H1 (cell line): ENCODE data around the gene THOP1. TPM values are rescaled to one million over a fixed set of nuclear protein-coding genes. Genes with fewer than 3 reads are reported as not detected.

Experiments
- CTCF ChIA-PET: fragments of 300-600 bp; sonication (Branson Sonifier 250); formaldehyde crosslinking; loops from one replicate; lab custom pipeline; 2021; ENCODE audit not compliant: partially characterized antibody; lab: Charles Lee
- POLR2A ChIA-PET: fragments of 300-600 bp; sonication (Branson Sonifier 250); formaldehyde crosslinking; loops from one replicate; lab custom pipeline; 2021; ENCODE audit warnings: inconsistent platforms; ENCODE audit not compliant: partially characterized antibody; lab: Charles Lee
- DNase-seq, 2 experiments: peaks; one replicate each; pipeline versions ENCODE4 v3.0.0 to v3.0.0-alpha.2; 2010 to 2022; ENCODE audit warnings: low spot score in 2 of 2, low read depth in 1 of 2, mixed read lengths in 1 of 2
- FAIRE-seq: peaks from 2 replicates; lab custom pipeline; 2011; peaks lifted over from hg19 to GRCh38; lab: Jason Lieb, UNC
- H2AFZ ChIP-seq: 2 replicates; pipeline ENCODE4 v1.8.1; 2012; ENCODE audit warnings: low read length, inconsistent platforms
- H2AK5ac ChIP-seq: 2 replicates; pipeline ENCODE4 v1.6.1; 2013; ENCODE audit warnings: low read depth, low read length
- H2BK120ac ChIP-seq: replicated peaks from 2 replicates; pipeline ENCODE3; 2013; ENCODE audit warnings: low read depth, low read length, inconsistent platforms
- H2BK12ac ChIP-seq: 2 replicates; pipeline ENCODE4 v1.6.1; 2013; ENCODE audit warnings: low read depth, low read length
- H2BK15ac ChIP-seq: 2 replicates; pipeline ENCODE4 v1.6.1; 2013; ENCODE audit warnings: low read length
- H2BK20ac ChIP-seq: 2 replicates; pipeline ENCODE4 v1.6.1; 2013; ENCODE audit warnings: low read length
- H2BK5ac ChIP-seq: 2 replicates; pipeline ENCODE4 v1.6.1; 2013; ENCODE audit warnings: low read depth, low read length
- H3K14ac ChIP-seq: 2 replicates; pipeline ENCODE4 v1.6.1; 2013; ENCODE audit warnings: inconsistent platforms; ENCODE audit not compliant: insufficient read length
- H3K18ac ChIP-seq: 2 replicates; pipeline ENCODE4 v1.6.1; 2013; ENCODE audit warnings: low read length; ENCODE audit errors: extremely low read depth
- H3K23ac ChIP-seq: 2 replicates; pipeline ENCODE4 v1.6.1; 2013; ENCODE audit warnings: inconsistent platforms; ENCODE audit not compliant: insufficient read length
- H3K23me2 ChIP-seq: 2 replicates; pipeline ENCODE4 v1.6.1; 2013; ENCODE audit warnings: low read depth, low read length
- H3K27ac ChIP-seq: 2 replicates; pipeline ENCODE4 v1.6.1; 2011; ENCODE audit warnings: low read depth, low read length, inconsistent platforms
- H3K27me3 ChIP-seq, 4 experiments: replicated peaks in 1 of 4; 1 replicate in 1 of 4; 2 replicates in 3 of 4; pipeline versions ENCODE4 v1.6.1 to v1.8.1; 2011 to 2013; ENCODE audit warnings: low read length in 3 of 4, mild to moderate bottlenecking in 3 of 4, inconsistent platforms in 2 of 4, mixed read lengths in 2 of 4, moderate library complexity in 1 of 4; ENCODE audit not compliant: control insufficient read depth in 3 of 4, insufficient read depth in 3 of 4; ENCODE audit errors: extremely low read depth in 1 of 4
- H3K36me3 ChIP-seq, 4 experiments: 2 replicates each; pipeline versions ENCODE4 v1.6.1 to v1.8.1; 2011 to 2013; ENCODE audit warnings: mild to moderate bottlenecking in 4 of 4, low read length in 3 of 4, moderate library complexity in 2 of 4, control low read depth in 1 of 4, inconsistent platforms in 1 of 4; ENCODE audit not compliant: insufficient read depth in 4 of 4, control insufficient read depth in 2 of 4
- H3K4ac ChIP-seq: replicated peaks from 2 replicates; pipeline ENCODE3; 2013; ENCODE audit warnings: low read length, low read depth, mixed read lengths, inconsistent platforms; ENCODE audit not compliant: insufficient read length
- H3K4me1 ChIP-seq, 4 experiments: replicated peaks in 1 of 4; 1 replicate in 1 of 4; 2 replicates in 3 of 4; pipeline versions ENCODE4 v1.6.1 to v1.8.1; 2011 to 2013; ENCODE audit warnings: low read length in 3 of 4, inconsistent platforms in 2 of 4, mixed read lengths in 1 of 4; ENCODE audit not compliant: insufficient read depth in 4 of 4, control insufficient read depth in 3 of 4
- H3K4me2 ChIP-seq, 2 experiments: 2 replicates each; pipeline versions ENCODE4 v1.6.1 to v1.8.1; 2011 to 2013; ENCODE audit warnings: low read depth in 2 of 2, low read length in 2 of 2, control low read depth in 1 of 2, inconsistent platforms in 1 of 2, mild to moderate bottlenecking in 1 of 2; ENCODE audit not compliant: insufficient read depth in 1 of 2
- H3K4me3 ChIP-seq, 4 experiments: fragments of 200-600, 300-600 bp in 1 of 4; sonication (generic), shearing (Covaris generic), sonication (Bioruptor Twin) in 1 of 4; 2 replicates each; pipeline versions ENCODE4 v1.5.1 to v1.8.1; 2011 to 2016; ENCODE audit warnings: low read length in 4 of 4, low read depth in 3 of 4, control low read depth in 2 of 4, inconsistent platforms in 2 of 4, mild to moderate bottlenecking in 2 of 4, mixed read lengths in 1 of 4, moderate library complexity in 1 of 4; ENCODE audit not compliant: insufficient read depth in 2 of 4; ENCODE audit errors: extremely low read depth in 1 of 4
- H3K56ac ChIP-seq: replicated peaks from 2 replicates; pipeline ENCODE3; 2013; ENCODE audit warnings: low read depth, mild to moderate bottlenecking, mixed read lengths, low read length, inconsistent platforms; ENCODE audit not compliant: insufficient read length
- H3K79me1 ChIP-seq: 2 replicates; pipeline ENCODE4 v1.6.1; 2013; ENCODE audit warnings: low read depth, low read length, control low read depth
- H3K79me2 ChIP-seq, 2 experiments: 2 replicates each; pipeline versions ENCODE4 v1.6.1 to v1.8.1; 2012 to 2013; ENCODE audit warnings: low read length in 2 of 2, mild to moderate bottlenecking in 2 of 2, inconsistent platforms in 1 of 2; ENCODE audit not compliant: insufficient read depth in 2 of 2, control insufficient read depth in 1 of 2
- H3K9ac ChIP-seq, 4 experiments: replicated peaks in 1 of 4; 1 replicate in 1 of 4; 2 replicates in 3 of 4; pipeline versions ENCODE4 v1.6.1 to v1.8.1; 2011 to 2013; ENCODE audit warnings: low read depth in 3 of 4, low read length in 3 of 4, control low read depth in 2 of 4, mild to moderate bottlenecking in 2 of 4, moderate library complexity in 2 of 4, inconsistent platforms in 1 of 4; ENCODE audit errors: extremely low read depth in 1 of 4
- H3K9me3 ChIP-seq, 2 experiments: 2 replicates each; pipeline versions ENCODE4 v1.6.1 to v1.8.1; 2012 to 2013; ENCODE audit warnings: mild to moderate bottlenecking in 2 of 2, moderate library complexity in 2 of 2, control low read depth in 1 of 2, inconsistent platforms in 1 of 2, low read depth in 1 of 2, low read length in 1 of 2, mixed read lengths in 1 of 2; ENCODE audit not compliant: insufficient read depth in 2 of 2
- H4K20me1 ChIP-seq, 2 experiments: replicated peaks in 1 of 2; 2 replicates each; pipeline versions ENCODE3 to v1.8.1; 2011 to 2013; ENCODE audit warnings: inconsistent platforms in 2 of 2, low read length in 2 of 2, mild to moderate bottlenecking in 1 of 2; ENCODE audit not compliant: insufficient read depth in 2 of 2, control insufficient read depth in 1 of 2
- H4K5ac ChIP-seq: 2 replicates; pipeline ENCODE4 v1.6.1; 2013; ENCODE audit warnings: low read length, low read depth, mixed read lengths, inconsistent platforms; ENCODE audit not compliant: insufficient read length
- H4K8ac ChIP-seq: 2 replicates; pipeline ENCODE4 v1.8.0; 2013; ENCODE audit warnings: mild to moderate bottlenecking, moderate library complexity, low read length, inconsistent platforms; ENCODE audit not compliant: insufficient read depth; ENCODE audit errors: extremely low read depth
- H4K91ac ChIP-seq: replicated peaks from 2 replicates; pipeline ENCODE3; 2013; ENCODE audit warnings: low read length, mixed read lengths, inconsistent platforms; ENCODE audit not compliant: insufficient read length
- HDAC6 ChIP-seq: IDR thresholded peaks from one replicate; pipeline ENCODE4 v1.7.1; 2012; ENCODE audit warnings: low read depth, mild to moderate bottlenecking, inconsistent platforms, low read length, moderate library complexity
- JUND ChIP-seq: IDR thresholded peaks from 2 replicates; pipeline ENCODE4 v1.6.1; 2011; ENCODE audit warnings: mild to moderate bottlenecking, improper control_type of control experiment, low read length
- RBBP5 ChIP-seq: IDR thresholded peaks from 2 replicates; pipeline ENCODE4 v1.7.1; 2012; ENCODE audit warnings: low read depth, mild to moderate bottlenecking, inconsistent platforms, low read length, moderate library complexity, borderline replicate concordance
- SAP30 ChIP-seq: fragments of 300-600 bp; sonication (generic); IDR thresholded peaks from 2 replicates; pipeline ENCODE4 v1.7.1; 2012; ENCODE audit warnings: low read length, moderate library complexity, mild to moderate bottlenecking, inconsistent platforms; ENCODE audit not compliant: insufficient read depth, insufficient replicate concordance
- TAF7 ChIP-seq: optimal IDR thresholded peaks from 2 replicates; pipeline ENCODE3; 2011; ENCODE audit warnings: low read depth, mild to moderate bottlenecking, inconsistent platforms, low read length, moderate library complexity, borderline replicate concordance
- YY1 ChIP-seq: IDR thresholded peaks from 2 replicates; pipeline ENCODE4 v1.6.1; 2011; ENCODE audit warnings: low read depth, mild to moderate bottlenecking, low read length
- WGBS, 2 experiments: shearing (Covaris generic) in 1 of 2; methylation state at CpG; one replicate each; pipeline versions ENCODE4 v1.1.6 to v1.1.7; 2013 to 2015; ENCODE audit warnings: low lambda C conversion rate in 2 of 2, mixed read lengths in 2 of 2, inconsistent platforms in 1 of 2, low coverage in 1 of 2, missing lambda C conversion rate in 1 of 2; ENCODE audit not compliant: insufficient replicate concordance in 2 of 2, insufficient coverage in 1 of 2, insufficient read length in 1 of 2; ENCODE audit errors: extremely low coverage in 1 of 2, missing lambda C conversion rate in 1 of 2; 5-methylcytosine and 5-hydroxymethylcytosine counted together
- polyA plus RNA-seq, 7 experiments: library from polyadenylated mRNA; depleted of rRNA in 3 of 7; stranded (reverse) in 5 of 7; unstranded in 2 of 7; fragments of >200 nt in 5 of 7; fragments of 200-250 nt in 2 of 7; gene quantifications; 1 replicate in 5 of 7; 2 replicates in 1 of 7; 4 replicates in 1 of 7; pipeline versions ENCODE4 v1.2.1 to v1.2.3, GENCODE V29; 2011 to 2013; ENCODE audit warnings: missing spikeins in 2 of 7, mixed read lengths in 2 of 7
- total RNA-seq: library from RNA; stranded (reverse); fragmentation: NEBNext Ultra II Directional; extraction: Animal tissue kit (Norgen Biotek cat#: 25700); gene quantifications from 2 replicates; pipeline ENCODE4 v1.2.1, GENCODE V29; 2021

The THOP1 gene
- total and polyA plus RNA-seq, 2 of the 8 experiments (the other 6 are each of a cell fraction or from before 2014, with no cell fraction given), result 136 to 159 TPM

DNA sequence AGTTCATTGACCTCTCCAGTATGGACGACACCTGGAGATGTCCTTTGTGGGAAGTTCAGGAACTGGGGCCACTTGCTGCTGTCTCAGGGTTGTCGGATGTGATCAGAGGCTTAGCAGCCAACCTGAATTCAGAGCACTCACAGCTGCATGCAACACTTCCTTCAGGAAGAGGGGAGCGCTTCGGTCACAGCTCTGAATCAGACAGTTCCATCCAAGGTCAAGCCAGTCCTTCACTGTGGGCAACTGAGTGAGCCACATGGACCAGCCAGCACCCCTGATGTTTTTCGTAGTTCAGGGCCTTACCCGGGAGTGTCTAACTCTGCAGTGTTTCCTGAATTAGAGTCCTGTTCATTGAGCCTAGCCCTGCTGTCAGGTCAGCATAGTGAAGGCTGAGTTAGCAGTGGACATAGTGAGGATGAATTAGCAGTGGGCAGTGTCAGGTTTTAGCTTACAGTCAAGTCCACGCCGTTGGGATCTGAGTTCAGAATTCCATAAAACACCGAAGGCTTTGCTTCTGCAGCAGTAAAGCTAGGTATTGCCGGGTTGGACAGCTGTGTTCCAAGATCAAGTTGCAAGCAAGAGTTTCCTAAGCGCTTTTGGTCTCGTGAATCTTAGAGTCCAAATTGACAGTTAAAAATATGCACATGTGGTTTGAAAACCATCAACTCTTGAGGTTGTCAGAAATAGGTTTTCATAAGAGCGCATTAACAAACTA, 61.0 kb downstream of the THOP1 start:
- Histone ChIP-seq H3K4ac (no peak overlapping the region), H4K20me1 (no peaks in the 10 kb centered on the region), H4K5ac (no peak overlapping the region), H3K9ac (no peak overlapping the region), H3K79me2 (peaks cover 0 to 3% of the 10 kb centered on the region in 2 experiments; a peak in 2 of 4 replicates), H2AK5ac (no peak overlapping the region), H2AFZ (no peak overlapping the region), H3K4me2 (no peak overlapping the region), H2BK120ac (no peak overlapping the region), H3K79me1 (peaks cover 2% of the 10 kb centered on the region; the same call in 1 of the 2 replicates), H3K23me2 (no peaks in the 10 kb centered on the region; the same call in 1 of the 2 replicates), H3K27ac (no peak overlapping the region), H3K9me3 (peaks cover 40 to 48% of the 10 kb centered on the region in 2 experiments), H2BK5ac (no peak overlapping the region), H2BK12ac (no peak overlapping the region), H3K14ac (no peak overlapping the region), H4K8ac (no peak overlapping the region), H2BK15ac (no peak overlapping the region), H3K23ac (no peak overlapping the region), H3K27me3 (peaks cover 0 to 6% (median 2%) of the 10 kb centered on the region in 4 experiments; a peak in 3 of 7 replicates), H3K18ac (no peak overlapping the region), H3K4me1 (no peaks in the 10 kb centered on the region; a peak in 3 of 7 replicates), H3K4me3 (no peak overlapping the region), H2BK20ac (no peak overlapping the region), H3K56ac (no peak overlapping the region), H4K91ac (no peak overlapping the region), H3K36me3 (peaks cover 0 to 14% (median 6%) of the 10 kb centered on the region in 4 experiments; a peak in 4 of 8 replicates)
- ChIA-PET CTCF (interaction anchor here (0.9 kb wide), 1 partner anchor 41 kb away, joined by 3 read pairs; no protein-coding TSS in a partner anchor), POLR2A (interaction anchor here (0.6 to 1.1 kb wide), 2 partner anchors 54 to 246 kb away, joined by 3 to 4 read pairs; partner anchors contain the start of gene ZNF57)
- no peak for FAIRE-seq
- 88% methylated on average over 13 of the region's 13 CpGs; no CpG with 5 or more reads in 1 of the 2 experiments for whole genome bisulfite sequencing, 2 experiments
- no peak for DNase-seq
- TF ChIP-seq RBBP5, result no peak
- TF ChIP-seq SAP30, result no peak
- no peak for TF ChIP-seq JUND
- TF ChIP-seq HDAC6, result no peak
- TF ChIP-seq YY1, result no peak
- TF ChIP-seq TAF7, result no peak
